GM19372 (cell line): ENCODE measurements around the gene TBL2.
"Not testable (repeated sequence)": the region's sequence is repeated elsewhere in the genome, so short reads cannot be mapped to it uniquely, and the experiment has no call there.

ENCODE experiments used
- ATAC-seq: cut with Tn5 transposase; IDR thresholded peaks from one replicate; pipeline ENCODE4 v1.9.1; 2021; ENCODE audit warnings: mild to moderate bottlenecking, low read depth, moderate library complexity; ENCODE audit not compliant: unreplicated experiment

TBL2 gene

DNA sequence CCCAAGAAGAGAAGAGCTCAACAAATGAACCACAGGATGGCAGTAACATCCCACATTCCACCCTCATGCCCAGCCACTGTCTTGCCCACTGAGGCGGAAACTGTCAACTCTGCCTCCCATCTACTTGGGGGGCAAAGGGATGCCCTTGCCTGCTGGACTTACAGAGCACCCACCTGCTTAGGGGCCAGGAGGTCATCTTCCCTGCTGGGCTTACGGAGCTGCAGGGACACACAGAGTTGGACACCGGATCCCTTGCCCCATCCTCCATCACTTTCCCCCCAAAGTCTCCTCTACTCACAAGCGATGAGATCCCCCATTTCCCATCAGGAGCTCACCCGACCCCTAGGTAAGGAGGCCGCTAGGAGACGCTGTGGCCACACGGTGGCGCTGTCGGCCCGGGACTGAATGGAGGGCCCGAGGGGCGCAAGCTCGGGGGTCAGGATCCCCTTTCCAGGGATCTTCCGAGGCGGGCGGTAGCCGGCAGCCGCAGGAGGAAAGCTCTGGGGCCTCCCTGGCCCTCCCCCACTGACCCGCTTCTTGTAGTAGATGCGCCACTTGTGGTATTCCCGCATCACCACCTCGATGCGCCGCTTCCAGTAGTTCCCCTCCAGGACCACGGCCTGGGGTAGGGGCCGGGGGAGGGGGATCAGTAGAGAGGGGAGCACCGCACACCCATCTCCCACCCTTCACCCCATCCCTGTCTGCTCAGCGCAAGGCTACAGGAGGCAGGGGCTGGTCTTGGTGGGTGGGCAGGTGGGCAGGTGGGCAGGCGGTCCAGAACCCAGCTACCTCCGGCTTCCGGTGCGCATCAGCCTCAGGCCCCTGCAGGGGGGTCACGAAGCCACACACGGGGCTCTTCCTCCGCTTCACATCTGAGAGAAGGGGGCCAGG, 28.7 kb upstream of the TBL2 start:
- ATAC-seq: no peak

DNA sequence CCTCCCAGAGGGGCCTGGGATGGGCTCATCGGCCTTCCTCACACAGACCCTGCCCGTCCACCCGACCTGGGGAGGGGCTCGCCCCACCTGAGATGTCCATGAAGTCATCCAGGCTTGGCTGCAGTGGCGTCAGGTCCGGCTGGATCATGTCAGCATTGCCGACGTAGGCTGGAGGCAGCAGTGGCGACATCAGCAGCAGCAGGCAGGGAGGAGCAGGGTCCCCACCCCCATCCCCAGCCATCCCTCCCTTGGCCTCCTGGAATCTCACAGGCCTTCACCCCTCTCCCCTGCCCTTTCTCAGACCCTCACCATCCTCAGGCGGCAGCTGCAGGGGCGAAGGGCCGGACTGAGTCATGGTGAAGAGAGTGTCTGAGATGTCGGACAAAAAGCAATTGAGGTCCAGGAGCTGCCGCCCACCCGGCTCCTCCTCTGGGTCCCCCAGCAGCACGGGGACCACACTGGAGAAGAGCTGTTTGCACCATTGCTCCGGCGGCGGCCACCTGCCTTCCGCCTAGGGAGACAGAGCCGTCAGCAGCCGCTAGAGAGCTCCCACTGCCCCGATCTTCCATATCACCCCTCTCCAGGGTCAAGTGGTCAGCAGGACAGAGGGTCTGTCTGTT, 27.3 kb upstream of the TBL2 start:
- ATAC-seq: no peak

GRCh38 chr7:73602721-73603651, 24.6 kb upstream of the TBL2 start:
- ATAC-seq: no peak

GRCh38 chr7:73599916-73600315, 21.5 kb upstream of the TBL2 start:
- ATAC-seq: no peak

DNA sequence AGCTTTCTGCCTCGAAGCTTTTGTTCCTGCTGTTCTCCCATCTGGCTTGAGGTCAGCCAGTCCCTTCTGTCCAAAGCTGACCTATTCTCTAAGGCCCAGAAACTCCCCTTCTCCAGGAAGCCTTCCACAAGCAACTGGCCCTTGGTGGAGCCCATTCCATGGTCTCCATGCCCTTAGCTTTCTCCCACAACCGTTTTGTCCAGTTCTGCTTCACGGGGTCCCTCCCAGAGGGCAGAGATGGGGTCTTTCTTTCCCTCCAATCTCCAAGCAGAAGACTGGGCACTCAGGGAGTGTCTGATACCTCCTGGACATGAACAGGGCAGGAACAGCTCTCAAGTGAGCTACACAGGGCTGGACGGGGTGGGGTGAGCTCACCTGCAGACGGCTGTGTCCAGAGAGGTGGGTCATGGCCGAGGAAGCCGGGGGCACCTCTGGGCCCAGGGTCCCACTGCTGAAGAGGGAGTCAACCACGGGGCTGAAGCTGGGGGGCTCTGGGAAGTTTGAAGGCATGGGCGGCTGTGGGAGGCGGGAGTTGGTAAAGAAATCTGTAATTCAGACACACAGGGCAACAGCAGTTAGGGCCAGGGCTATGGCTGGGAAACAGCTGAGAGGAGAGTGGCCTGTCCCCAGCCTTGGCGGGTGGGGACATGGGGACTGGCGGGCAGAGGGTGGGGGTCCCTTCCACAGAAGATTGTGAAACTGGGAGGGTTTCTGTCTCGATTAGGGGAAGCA, 20.9 kb upstream of the TBL2 start:
- no peak for ATAC-seq

DNA sequence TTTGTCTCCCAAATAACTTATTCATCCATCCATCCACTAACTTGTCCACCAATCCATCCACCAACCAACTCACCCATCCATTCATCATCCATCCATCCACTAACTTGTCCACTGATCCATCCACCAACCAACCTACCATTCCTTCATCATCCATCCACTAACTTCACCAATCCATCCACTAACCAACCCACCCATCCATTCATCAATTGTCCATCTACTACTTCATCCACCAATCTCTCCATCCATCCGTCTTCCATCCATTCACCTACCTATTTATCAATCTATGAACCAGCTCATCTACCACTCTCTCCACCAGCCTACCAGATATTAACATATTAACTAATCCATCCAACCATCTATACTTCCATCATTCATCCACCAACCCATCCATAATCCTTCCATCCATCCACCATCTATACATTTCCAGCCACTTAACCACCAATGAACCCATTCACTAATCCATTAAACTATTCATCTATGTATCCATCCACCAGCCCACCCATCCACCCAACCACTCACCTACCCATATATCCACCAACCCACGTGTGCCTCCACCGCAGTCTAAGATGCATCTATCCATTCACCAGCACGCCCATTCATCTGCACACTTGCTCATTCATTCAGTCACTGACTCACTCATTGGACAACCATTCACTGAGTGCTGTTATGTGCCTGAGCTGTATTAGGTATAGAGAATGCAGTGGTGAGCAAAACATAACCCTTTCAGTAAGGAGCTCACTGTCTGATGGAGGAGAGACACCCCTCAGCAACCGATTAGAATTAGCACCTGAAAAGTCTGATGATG, 19.8 kb upstream of the TBL2 start:
- ATAC-seq: no peak

DNA sequence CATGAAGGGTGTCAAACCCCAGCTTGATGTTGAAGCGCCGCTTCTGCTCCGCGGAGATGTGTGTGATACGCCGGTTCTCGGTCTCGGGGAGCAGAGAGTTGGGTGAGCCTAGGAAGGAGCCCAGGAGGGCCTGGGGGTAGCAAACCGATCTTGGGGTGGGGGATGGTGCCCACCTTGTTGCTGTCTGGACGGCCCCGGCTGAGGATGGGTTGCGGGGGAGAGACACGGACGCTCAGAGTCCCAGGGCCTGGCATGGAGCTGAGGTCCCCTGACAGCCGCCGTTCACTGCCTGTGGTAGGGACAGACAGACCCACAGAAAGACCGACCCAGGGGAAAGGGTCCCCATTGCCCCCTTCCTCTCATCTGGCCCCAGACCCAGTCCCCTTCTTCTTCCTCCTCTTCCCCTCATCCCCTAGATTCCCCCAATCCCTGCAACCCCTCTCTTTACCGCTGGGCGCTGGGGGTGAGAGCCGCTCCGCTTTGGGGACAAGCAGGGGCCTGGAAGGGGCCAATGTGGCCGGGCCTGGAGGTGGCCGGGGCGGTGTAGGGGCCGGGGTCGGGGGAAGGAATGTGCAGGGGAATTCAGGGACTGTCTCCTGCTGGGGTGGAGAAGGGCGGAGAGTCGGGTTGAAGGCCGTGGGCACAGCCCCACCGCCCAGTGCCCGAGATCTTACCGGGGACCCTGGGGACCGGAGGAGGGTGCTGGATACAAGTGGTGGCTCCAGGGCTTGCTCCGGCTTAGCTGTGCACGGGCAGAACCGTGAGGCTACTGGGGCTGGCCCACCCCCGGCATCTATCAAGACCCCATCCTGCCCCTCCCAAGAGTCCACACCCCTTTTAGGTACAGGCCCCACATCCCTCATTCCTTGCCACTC, 18.0 kb upstream of the TBL2 start:
- ATAC-seq: no peak

GRCh38 chr7:73595358-73595757, 17.0 kb upstream of the TBL2 start:
- ATAC-seq: no peak

DNA sequence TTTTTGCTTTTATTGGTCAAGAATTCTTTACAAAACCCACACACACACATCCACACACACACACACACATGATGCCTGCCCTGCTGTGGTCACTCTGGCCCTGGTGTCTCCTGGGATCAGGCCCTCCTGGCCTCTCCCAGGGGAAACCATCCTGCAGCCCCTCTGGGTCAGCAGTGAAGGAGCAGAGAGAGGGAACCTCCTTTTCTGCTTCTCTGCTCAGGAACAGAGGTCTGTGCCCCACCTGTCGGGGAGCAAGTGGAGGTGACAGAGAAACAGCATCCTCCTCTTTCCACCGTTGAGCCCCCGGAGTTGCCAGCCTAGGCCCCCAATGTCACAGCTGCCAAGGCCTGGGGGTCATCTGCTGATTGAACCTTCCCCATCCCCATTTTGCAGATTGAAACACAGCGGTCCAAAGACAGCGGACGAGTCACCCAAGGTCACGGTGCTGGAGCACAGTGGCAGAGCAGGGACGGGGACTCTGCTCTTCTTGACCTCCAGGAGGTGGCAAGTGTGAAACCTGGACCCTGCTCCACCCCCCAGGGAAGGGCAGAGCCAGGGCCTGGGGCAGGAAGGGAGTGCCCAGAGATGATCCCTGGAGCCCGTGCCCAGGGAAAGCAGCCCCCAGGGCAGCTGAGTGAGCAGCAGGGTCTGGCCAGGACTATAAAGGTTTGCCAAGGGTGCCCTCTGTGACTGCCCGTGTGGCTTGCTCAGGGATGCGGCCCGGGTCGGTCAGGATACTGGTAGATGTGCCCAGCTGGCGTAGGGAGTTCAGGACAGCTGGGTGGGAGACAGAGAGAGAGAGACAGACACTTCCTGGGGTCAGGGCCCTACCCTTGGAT, 15.0 kb upstream of the TBL2 start:
- no peak for ATAC-seq

GRCh38 chr7:73586911-73587310, 8.5 kb upstream of the TBL2 start:
- no peak for ATAC-seq

- ATAC-seq: no peak
These were observed 6.8 kb upstream of the TBL2 start for GRCh38 chr7:73585196-73585595.

- no peak for ATAC-seq
These were observed 4.4 kb upstream of the TBL2 start for GRCh38 chr7:73582664-73583202.

- ATAC-seq: not testable (repeated sequence)
These were observed 2.6 kb upstream of the TBL2 start for GRCh38 chr7:73581006-73581405.

- peak; percentile 18 for ATAC-seq
These were observed 595 bp downstream of the TBL2 start for GRCh38 chr7:73577627-73578341.

- ATAC-seq: no peak
These were observed 4.6 kb downstream of the TBL2 start for GRCh38 chr7:73573791-73574190.

GRCh38 chr7:73573276-73573675, 5.1 kb downstream of the TBL2 start:
- ATAC-seq: no peak

- ATAC-seq: no peak
These were observed 5.6 kb downstream of the TBL2 start for GRCh38 chr7:73572767-73573186.
